Activated CD4-positive, alpha-beta T cell treated with anti-CD3 and anti-CD28 coated beads, Interleukin-2, amount 10 ng/mL, durations not matched to agents 24 days and 14 days (primary cell): ENCODE data around the gene FKTN. TPM values are rescaled to one million over a fixed set of nuclear protein-coding genes. Genes with fewer than 3 reads are reported as not detected.

ENCODE experiments used
- DNase-seq: peaks from one replicate; pipeline ENCODE4 v3.0.0; 2022
- H3K27ac Mint-ChIP-seq: one replicate; pipeline ENCODE4 v1.8.0; 2022; ENCODE audit warnings: mild to moderate bottlenecking, mixed read lengths
- H3K27me3 Mint-ChIP-seq: one replicate; pipeline ENCODE4 v1.8.0; 2022; ENCODE audit warnings: mixed read lengths
- H3K36me3 Mint-ChIP-seq: one replicate; pipeline ENCODE4 v1.8.0; 2022; ENCODE audit warnings: low read depth, mild to moderate bottlenecking, mixed read lengths
- H3K4me1 Mint-ChIP-seq: one replicate; pipeline ENCODE4 v1.8.0; 2021; ENCODE audit warnings: mixed read lengths
- H3K4me3 Mint-ChIP-seq: one replicate; pipeline ENCODE4 v1.8.0; 2022; ENCODE audit warnings: mild to moderate bottlenecking, moderate library complexity, mixed read lengths
- H3K9me3 Mint-ChIP-seq: one replicate; pipeline ENCODE4 v1.8.0; 2021; ENCODE audit warnings: mixed read lengths
- intact Hi-C: fragments of 100-400 bp; cut with micrococcal nuclease; formaldehyde crosslinking; loops from one replicate; pipeline ENCODE4 v1.15.1; 2023
- total RNA-seq: library from RNA; stranded (reverse); gene quantifications from 2 replicates; pipeline ENCODE4 v1.2.3, GENCODE V29; 2022

Gene FKTN
- total RNA-seq, 1 donor from 2014 or later: 17.4 TPM

DNA sequence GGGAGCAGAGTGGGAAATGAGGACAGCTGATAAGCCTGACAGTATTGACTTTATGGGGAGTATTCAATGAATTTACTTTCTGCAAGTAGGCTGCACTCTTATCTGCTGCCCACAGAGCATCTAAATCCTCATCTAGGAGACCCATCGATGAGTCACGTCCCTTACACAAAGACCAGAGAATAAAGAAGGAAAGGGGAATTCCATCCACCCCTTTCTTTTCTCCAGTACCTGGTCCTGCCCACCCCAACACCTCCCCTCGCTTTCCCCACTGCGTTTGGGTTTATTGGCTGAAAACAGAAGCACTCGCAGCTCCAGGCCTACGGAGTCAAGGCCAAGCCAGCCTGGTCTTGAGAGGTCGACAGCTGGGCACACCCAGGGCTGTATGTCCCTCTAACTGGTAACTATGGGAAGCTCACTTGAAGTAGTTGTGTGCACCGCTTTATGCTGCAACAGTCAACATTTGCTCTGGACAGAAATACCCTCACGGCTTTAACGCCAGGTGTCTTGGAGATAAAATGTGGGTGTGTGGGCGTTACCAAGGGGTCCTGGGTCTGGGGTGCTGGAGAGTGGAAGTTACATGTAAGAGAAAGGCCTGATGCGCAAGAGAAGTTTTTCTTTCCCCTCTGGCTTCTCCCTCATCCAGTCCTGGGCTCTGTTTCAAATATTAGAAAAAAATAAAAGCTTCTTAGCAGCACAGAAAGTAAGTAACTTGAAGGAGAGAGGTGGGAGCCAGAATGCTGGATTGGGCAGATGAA lies 89.8 kb downstream of the FKTN start:
- no peaks in the 10 kb centered on the region for H3K9me3 Mint-ChIP-seq
- peak; percentile 38 for DNase-seq
- H3K36me3 Mint-ChIP-seq: no peaks in the 10 kb centered on the region
- no peaks in the 10 kb centered on the region for H3K4me1 Mint-ChIP-seq
- no peaks in the 10 kb centered on the region for H3K27me3 Mint-ChIP-seq
- H3K27ac Mint-ChIP-seq: no peak overlapping the region
- intact Hi-C loops: no loop called here
- H3K4me3 Mint-ChIP-seq: no peak overlapping the region

DNA sequence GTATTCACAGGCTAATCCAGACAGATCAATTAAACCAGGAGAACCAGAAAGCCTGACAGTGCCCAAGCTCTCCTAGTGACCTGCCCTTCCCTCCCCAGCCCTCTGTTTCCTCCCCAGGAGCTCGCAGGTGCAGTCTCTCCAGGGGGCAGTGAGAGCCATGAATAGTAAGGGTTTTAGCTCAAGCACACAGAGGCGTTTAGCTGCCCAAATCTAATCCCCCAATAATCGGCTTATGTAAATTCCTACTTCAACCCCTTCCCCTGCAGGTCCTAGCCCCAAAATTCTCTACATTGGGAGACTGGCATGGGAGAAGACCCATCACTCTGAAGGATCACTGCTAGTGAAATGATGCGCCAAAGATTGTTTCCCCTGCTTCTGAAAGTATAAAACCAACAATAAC lies 93.9 kb downstream of the FKTN start:
- Mint-ChIP-seq H3K36me3 (no peaks in the 10 kb centered on the region), H3K27me3 (peaks cover 17% of the 10 kb centered on the region), H3K4me1 (peaks cover 8% of the 10 kb centered on the region), H3K4me3 (no peak overlapping the region), H3K9me3 (no peaks in the 10 kb centered on the region), H3K27ac (no peak overlapping the region)
- DNase-seq: no peak
- intact Hi-C loops: no loop called here

DNA sequence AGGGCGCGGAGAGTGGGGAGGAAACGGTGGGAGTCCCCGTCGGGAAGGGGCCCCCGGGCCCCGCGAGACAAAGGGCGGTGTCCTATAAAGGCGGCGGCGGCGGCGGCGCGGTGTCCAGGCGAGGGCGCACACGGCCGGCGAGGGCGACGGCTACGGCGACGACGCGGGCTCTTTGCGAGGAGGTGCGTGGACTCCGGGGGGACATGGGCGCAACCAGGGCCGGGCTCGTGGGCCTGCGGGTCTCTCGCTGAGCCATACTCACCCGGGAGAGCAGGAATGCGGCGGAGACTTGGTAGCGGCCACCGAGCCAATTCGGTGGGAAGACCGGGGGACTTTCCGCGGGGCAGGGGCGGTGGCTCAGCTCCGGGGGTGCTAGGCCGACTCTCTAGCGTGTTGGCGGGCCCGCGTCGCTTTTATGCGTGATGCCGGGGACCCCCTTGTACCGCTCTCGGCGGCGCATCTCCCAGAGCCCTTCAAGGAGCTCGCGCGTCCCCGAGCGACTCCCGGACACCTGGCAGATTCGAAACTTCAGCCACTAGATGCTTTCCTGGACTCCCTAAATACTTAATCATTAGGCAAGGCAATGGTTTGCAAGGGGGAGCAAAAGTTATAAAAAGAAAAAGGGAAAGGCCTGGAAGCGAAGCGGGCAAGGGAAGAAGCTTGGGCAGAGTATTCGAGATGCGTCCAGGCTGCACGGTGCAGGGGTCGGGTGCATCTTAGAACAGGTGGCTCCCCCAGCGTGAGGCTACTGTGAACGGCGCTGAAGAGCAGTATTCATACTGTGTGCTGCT lies 98.4 kb downstream of the FKTN start:
- H3K36me3 Mint-ChIP-seq: no peaks in the 10 kb centered on the region
- peak overlapping the region; percentile 75 for H3K4me3 Mint-ChIP-seq
- intact Hi-C loops: no loop called here
- peak; percentile 61 for DNase-seq
- no peak overlapping the region for H3K27ac Mint-ChIP-seq
- H3K9me3 Mint-ChIP-seq: no peaks in the 10 kb centered on the region
- peaks cover 11% of the 10 kb centered on the region for H3K4me1 Mint-ChIP-seq
- H3K27me3 Mint-ChIP-seq: peaks cover 34% of the 10 kb centered on the region

DNA sequence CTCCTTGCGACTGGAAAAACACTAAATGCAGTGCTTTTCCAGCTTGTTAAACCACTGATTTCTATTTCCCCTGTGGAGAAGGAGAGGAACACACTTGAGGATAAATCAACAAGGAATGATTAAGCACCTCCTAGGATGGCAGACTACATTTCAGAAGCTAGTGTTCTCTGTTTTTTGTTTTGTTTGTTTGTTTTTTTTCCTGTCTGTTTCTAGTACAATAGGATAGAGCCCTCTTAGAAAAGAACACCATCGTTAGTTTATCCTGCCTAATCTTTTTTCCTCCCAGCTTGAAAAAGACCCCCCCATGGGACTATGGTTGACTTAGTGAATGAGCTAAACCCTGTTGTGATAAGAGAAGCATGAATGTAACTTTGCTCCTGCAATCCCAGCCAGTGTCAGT lies 100.4 kb downstream of the FKTN start:
- intact Hi-C loops: no loop called here
- no peaks in the 10 kb centered on the region for H3K9me3 Mint-ChIP-seq
- peaks cover 34% of the 10 kb centered on the region for H3K27me3 Mint-ChIP-seq
- peaks cover 11% of the 10 kb centered on the region for H3K4me1 Mint-ChIP-seq
- no peak overlapping the region for H3K4me3 Mint-ChIP-seq
- no peaks in the 10 kb centered on the region for H3K36me3 Mint-ChIP-seq
- no peak for DNase-seq
- H3K27ac Mint-ChIP-seq: no peak overlapping the region

DNA sequence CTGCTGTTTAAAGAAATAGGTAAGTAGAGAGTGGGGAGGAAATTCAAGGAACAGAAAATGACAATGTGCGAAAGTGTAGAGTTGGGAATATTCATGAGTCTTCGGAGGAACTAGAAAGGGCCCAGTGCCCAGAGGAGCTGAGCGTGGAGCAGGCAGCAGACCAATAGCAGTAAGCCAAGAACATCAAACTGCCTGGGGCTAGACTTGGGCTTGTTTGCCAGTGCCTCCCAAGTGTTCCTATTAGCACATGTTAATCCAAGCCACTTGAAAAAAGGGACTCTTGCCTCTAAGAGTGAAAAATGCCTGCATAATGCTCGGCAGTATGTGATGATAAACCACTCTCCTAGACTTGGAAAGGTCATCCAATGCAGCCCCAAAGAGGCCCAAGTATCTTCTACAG lies 103.1 kb downstream of the FKTN start:
- Mint-ChIP-seq H3K4me1 (peaks cover 7% of the 10 kb centered on the region), H3K36me3 (no peaks in the 10 kb centered on the region), H3K4me3 (no peak overlapping the region), H3K9me3 (no peaks in the 10 kb centered on the region), H3K27ac (no peak overlapping the region), H3K27me3 (peaks cover 22% of the 10 kb centered on the region)
- DNase-seq: no peak
- intact Hi-C loops: no loop called here

DNA sequence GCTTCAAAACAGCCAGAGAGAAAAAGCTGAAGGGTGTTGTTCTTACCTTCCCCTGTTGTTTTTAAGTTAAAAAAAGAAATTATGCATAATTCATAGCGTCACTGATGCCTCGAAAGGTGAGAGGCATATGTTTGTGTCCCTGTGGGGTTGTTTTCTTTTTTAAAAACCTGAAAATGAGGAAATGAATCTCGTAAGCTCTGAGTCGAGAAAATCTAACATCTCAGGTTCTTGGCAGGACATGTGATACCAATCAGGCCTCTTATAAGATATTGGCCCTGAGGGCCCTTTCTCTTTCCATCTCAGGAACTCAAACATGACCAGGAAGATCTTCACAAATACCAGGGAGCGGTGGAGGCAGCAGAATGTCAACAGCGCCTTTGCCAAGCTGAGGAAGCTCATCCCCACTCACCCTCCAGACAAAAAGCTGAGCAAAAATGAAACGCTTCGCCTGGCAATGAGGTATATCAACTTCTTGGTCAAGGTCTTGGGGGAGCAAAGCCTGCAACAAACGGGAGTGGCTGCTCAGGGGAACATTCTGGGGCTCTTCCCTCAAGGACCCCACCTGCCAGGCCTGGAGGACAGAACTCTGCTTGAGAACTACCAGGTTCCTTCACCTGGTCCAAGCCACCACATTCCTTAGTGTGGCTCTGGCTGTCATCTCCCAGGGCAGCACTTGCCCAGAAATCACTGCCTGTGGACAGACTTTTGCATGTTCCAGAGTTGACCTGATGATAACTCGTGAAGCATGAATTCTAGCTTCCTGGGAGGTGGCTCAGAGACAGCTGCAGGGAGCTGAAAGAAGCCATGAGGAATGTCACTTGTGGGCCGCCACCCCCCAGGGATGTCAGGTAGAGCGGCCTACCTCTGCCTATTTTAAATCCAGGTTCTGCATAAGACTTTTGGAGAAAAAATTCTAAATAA lies 104.5 kb downstream of the FKTN start, which contains the start of gene TAL2:
Gene TAL2 (plus strand): TSS at position 274 of the 921 bp plus-strand sequence. CDS start 40 bp downstream, at position 314.
- Mint-ChIP-seq H3K9me3 (no peaks in the 10 kb centered on the region), H3K36me3 (no peaks in the 10 kb centered on the region), H3K27me3 (peaks cover 16% of the 10 kb centered on the region), H3K27ac (no peak within 1 kb of the TSS), H3K4me3 (no peak within 1 kb of the TSS), H3K4me1 (no peaks in the 10 kb centered on the region)
- DNase-seq: no peak
- intact Hi-C loops: no loop called here

DNA sequence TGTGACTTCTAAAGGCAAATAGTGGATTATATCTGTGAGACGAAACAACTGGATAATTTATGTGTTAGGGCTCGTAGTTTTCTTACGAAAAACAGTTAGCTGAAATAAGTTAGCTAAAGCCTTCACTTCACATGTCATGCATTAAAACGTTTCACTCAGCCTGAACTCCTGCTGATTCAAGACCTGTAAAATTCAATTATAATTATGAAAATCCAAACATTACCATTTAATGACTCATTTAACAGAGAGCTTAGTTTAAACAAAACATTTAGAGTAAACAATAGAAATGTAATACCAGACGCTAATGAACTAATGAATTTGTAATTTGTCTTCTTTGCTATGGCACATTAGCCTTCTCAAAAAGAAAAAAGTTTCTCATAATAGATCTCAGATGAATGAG lies 106.0 kb downstream of the FKTN start:
- H3K27me3 Mint-ChIP-seq: peaks cover 11% of the 10 kb centered on the region
- intact Hi-C loops: no loop called here
- DNase-seq: no peak
- H3K4me1 Mint-ChIP-seq: no peaks in the 10 kb centered on the region
- no peak overlapping the region for H3K27ac Mint-ChIP-seq
- no peaks in the 10 kb centered on the region for H3K9me3 Mint-ChIP-seq
- no peak overlapping the region for H3K4me3 Mint-ChIP-seq
- H3K36me3 Mint-ChIP-seq: no peaks in the 10 kb centered on the region

DNA sequence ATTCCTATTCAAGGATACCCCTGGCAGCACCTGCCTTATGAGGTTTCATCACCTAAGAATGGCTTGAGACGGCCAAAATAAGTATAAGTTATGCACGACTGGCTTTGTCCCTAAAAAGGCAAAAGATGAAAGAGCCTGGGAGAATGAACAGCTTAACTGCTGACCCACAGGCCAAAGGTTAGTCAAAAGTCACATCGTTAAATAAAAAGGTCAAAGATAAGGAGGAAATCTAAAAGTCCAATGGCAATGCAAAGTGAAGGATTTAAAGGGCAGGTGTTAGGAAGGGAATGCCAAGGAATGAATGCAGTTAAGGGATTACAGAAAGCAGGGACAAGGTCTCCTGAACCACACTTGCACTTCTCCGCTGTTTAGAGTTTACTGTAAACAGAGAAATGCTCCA lies 109.9 kb downstream of the FKTN start:
- Mint-ChIP-seq H3K4me1 (no peaks in the 10 kb centered on the region), H3K27me3 (peaks cover 8% of the 10 kb centered on the region), H3K4me3 (no peak overlapping the region), H3K9me3 (no peaks in the 10 kb centered on the region), H3K27ac (no peak overlapping the region), H3K36me3 (no peaks in the 10 kb centered on the region)
- intact Hi-C loops: no loop called here
- DNase-seq: no peak

DNA sequence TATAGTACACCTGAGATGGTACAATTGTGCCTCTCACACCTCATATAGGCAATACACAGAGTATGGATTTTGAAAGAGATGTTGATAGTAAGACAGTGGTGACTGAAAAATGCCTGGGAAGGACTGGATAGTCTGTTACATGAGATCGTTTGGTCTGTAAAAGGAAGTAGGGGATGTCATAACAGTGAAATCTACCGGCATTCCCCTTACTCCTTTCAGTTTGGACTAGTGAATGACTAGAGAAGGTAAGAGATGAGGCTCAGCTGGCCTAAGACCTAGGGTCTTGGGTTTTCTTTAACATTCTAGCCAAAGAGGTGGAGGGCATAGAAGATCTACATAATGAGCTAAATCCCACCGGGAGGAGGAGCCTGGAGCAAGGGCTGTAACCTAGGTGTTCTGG lies 112.4 kb downstream of the FKTN start:
- Mint-ChIP-seq H3K27ac (no peak overlapping the region), H3K27me3 (peaks cover 8% of the 10 kb centered on the region), H3K4me3 (no peak overlapping the region), H3K4me1 (no peaks in the 10 kb centered on the region), H3K9me3 (no peaks in the 10 kb centered on the region), H3K36me3 (no peaks in the 10 kb centered on the region)
- DNase-seq: no peak
- intact Hi-C loops: no loop called here

DNA sequence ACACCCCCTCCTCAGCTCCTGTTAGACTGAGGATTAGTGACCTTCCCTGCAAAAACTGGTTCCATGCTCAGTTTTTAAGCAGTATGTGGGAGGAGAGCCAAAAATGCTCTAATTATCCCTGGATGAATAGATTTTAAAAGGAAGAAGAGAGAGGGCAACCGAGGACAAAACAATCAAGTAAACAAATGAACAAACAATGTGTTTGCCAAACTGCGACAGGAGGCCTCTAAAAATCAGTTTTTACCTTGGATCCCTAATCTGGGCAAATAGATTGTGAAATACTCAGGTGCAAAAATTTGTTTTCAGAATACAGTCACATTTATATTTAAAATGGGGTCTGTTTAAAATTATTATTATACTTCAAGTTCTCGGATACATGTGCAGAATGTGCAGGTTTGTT lies 112.8 kb downstream of the FKTN start:
- DNase-seq: no peak
- no peaks in the 10 kb centered on the region for H3K9me3 Mint-ChIP-seq
- no peak overlapping the region for H3K27ac Mint-ChIP-seq
- no peaks in the 10 kb centered on the region for H3K4me1 Mint-ChIP-seq
- intact Hi-C loops: no loop called here
- H3K4me3 Mint-ChIP-seq: no peak overlapping the region
- H3K27me3 Mint-ChIP-seq: peaks cover 8% of the 10 kb centered on the region
- no peaks in the 10 kb centered on the region for H3K36me3 Mint-ChIP-seq

DNA sequence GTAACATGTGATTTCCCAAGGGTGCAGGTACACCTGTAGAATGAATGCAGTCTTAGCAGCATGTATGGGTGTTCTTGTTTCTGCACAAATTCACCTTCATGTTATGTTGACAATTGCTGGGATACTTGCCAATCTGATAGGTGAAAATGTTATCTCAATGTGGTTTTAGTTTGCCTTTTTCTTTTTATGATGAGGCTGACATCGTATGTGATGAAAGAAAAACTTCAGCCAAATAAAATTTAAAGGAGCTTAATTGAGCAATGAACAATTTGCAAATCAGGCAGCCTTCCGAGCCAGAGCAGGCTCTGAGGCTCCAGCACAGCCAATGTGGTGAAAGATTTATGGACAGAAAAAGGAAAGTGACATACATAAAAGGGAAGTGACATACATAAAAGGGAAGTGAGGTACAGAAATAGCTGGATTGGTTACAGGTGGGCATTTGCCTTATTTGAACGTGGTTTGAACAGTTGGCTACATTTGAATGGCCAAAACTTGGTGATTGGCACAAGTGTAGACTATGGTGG lies 114.8 kb downstream of the FKTN start:
- no peaks in the 10 kb centered on the region for H3K4me1 Mint-ChIP-seq
- no peaks in the 10 kb centered on the region for H3K36me3 Mint-ChIP-seq
- intact Hi-C loops: no loop called here
- H3K4me3 Mint-ChIP-seq: no peak overlapping the region
- no peak overlapping the region for H3K27ac Mint-ChIP-seq
- no peaks in the 10 kb centered on the region for H3K9me3 Mint-ChIP-seq
- no peak for DNase-seq
- H3K27me3 Mint-ChIP-seq: peaks cover 2% of the 10 kb centered on the region

DNA sequence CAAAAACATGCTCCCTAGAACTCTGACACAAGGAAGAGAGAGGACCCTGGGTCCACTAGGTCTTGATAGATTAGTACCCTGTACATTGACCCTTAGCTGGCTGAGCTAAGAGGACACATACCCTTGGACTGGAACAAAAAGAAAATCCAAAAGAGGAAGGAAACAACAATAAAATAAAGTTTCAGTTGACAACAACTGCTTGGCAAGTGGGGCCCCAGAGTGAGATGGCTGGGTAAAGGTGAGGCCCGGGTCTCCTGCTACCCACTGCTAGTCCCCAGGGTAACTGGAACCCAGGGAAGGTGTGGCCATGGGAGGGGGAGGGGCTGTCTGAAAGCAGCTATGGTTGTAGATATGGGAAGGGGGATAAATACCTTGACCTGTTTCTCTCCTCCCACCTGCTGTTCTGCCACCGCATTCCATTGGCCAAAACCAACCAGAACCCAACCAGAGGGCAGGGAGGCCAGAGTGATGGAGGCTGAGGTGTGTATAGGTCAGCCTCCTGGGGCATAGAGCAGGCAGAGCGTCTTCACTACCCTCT lies 116.0 kb downstream of the FKTN start:
- Mint-ChIP-seq H3K36me3 (no peaks in the 10 kb centered on the region), H3K4me1 (no peaks in the 10 kb centered on the region), H3K27ac (no peak overlapping the region), H3K9me3 (no peaks in the 10 kb centered on the region), H3K27me3 (peaks cover 4% of the 10 kb centered on the region), H3K4me3 (no peak overlapping the region)
- intact Hi-C loops: no loop called here
- DNase-seq: no peak

DNA sequence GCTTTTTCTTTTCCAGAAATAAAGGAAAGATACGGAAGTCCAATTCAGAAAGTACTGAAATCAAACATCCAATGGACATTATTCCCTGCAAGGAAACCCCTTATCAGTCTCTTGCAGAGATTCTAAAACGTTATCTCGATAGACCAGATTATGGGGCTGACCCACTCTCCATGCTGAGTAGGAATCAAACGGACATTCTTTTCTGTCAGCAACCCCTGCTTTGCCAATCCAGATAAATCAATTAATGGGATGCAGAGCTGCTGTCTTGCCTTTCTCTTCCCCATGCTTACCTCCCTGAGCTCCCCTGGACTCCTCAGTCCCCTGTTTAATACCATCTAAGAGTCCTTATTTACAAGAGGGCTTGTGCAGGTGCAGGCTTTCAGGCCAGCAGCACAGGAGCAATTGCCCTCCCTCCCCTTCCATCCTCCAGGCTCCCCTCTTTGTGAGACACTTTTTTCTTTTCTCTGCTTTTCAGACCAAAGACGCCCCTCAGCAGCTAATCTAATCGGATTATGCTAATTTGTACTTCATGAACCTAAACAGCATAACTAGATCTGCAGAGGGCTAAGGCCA lies 118.5 kb downstream of the FKTN start:
- intact Hi-C loops: no loop called here
- Mint-ChIP-seq H3K4me1 (no peaks in the 10 kb centered on the region), H3K9me3 (no peaks in the 10 kb centered on the region), H3K27me3 (peaks cover 6% of the 10 kb centered on the region), H3K27ac (no peak overlapping the region), H3K4me3 (no peak overlapping the region), H3K36me3 (no peaks in the 10 kb centered on the region)
- DNase-seq: no peak
